Adrenal gland (tissue), 12 donors: ENCODE measurements around the gene POU2AF2. TPM values are rescaled to one million over a fixed set of nuclear protein-coding genes. Genes with fewer than 3 reads are reported as not detected.
"Not testable (repeated sequence)": the region's sequence is repeated elsewhere in the genome, so short reads cannot be mapped to it uniquely, and the experiment has no call there.

Source experiments
- DNase-seq, 7 donors: peaks; one replicate each; pipeline ENCODE4 v3.0.0-alpha.2; 2019 to 2020
- H3K27ac ChIP-seq, 5 donors: fragments of 200-600 bp; sonication (generic) in 4 of 5; 1 replicate in 3 of 5; 2 replicates in 2 of 5; pipeline versions ENCODE4 v1.5.1 to v1.8.0; 2016 to 2020; ENCODE audit warnings: mild to moderate bottlenecking in 1 of 5
- H3K27me3 ChIP-seq: fragments of 200-600 bp; 2 replicates; pipeline ENCODE4 v1.8.0; 2021
- H3K36me3 ChIP-seq, 2 donors: fragments of 200-600 bp; replicated peaks in 1 of 2; 1 replicate in 1 of 2; 2 replicates in 1 of 2; pipeline versions ENCODE4 v1.5.1 to v1.8.0; 2018 to 2022
- H3K4me1 ChIP-seq, 2 donors: fragments of 200-600 bp; replicated peaks in 1 of 2; 1 replicate in 1 of 2; 2 replicates in 1 of 2; pipeline versions ENCODE4 v1.5.1 to v1.8.0; 2018 to 2021
- H3K4me3 ChIP-seq, 4 donors: fragments of 200-600 bp; sonication (generic) in 3 of 4; one replicate each; pipeline ENCODE4 v1.5.1; 2016 to 2018
- H3K9me3 ChIP-seq, 3 donors: fragments of 200-600 bp; sonication (generic) in 1 of 3; replicated peaks in 1 of 3; 1 replicate in 2 of 3; 2 replicates in 1 of 3; pipeline versions ENCODE4 v1.5.1 to v1.8.0; 2016 to 2021
- POLR2A ChIP-seq, 2 donors: fragments of 450-650 bp; IDR thresholded peaks; one replicate each; pipeline ENCODE4 v1.6.1; 2017; ENCODE audit warnings: antibody characterized with exemption in 2 of 2, mild to moderate bottlenecking in 2 of 2, moderate library complexity in 1 of 2
- WGBS, 4 donors: extraction: QIAGEN DNeasy Blood & Tissue Kit in 2 of 4; methylation state at CpG; one replicate each; pipeline versions ENCODE4 v1.1.5 to v1.1.7; 2013 to 2017; 5-methylcytosine and 5-hydroxymethylcytosine counted together
- intact Hi-C, 2 donors: fragments of 100-400 bp; cut with DNase I; formaldehyde crosslinking; loops; one replicate each; pipeline versions ENCODE4 v1.14.1 to v1.15.0; 2022 to 2023
- polyA plus RNA-seq, 3 donors: library from polyadenylated mRNA; stranded (reverse); fragments of 200-250 nt in 2 of 3; fragments of 350-450 nt in 1 of 3; fragmentation: Illumina TruSeq in 1 of 3; extraction: RNeasy Lipid Tissue Mini Kit (QIAGEN cat#74804) in 1 of 3; gene quantifications; one replicate each; pipeline ENCODE4 v1.2.3, GENCODE V29; 2013 to 2014
- total RNA-seq, 9 donors: library from RNA; depleted of rRNA in 4 of 9; stranded (reverse); fragments of >200 nt in 4 of 9; fragments of 120-200 nt in 1 of 9; fragmentation: NEBNext Ultra II Directional in 1 of 9; extraction: Animal tissue kit (Norgen Biotek cat#: 25700) in 1 of 9; gene quantifications; one replicate each; pipeline versions ENCODE4 v1.1.0 to v1.2.4, GENCODE V29; 2013 to 2023
- TF ChIP-seq, protein P1 (sequence below), 6 experiments: fragments of 450-650 bp in 4 of 6; fragments of 200-600 bp in 2 of 6; sonication (generic) in 1 of 6; IDR thresholded peaks; 1 replicate in 5 of 6; 2 replicates in 1 of 6; pipeline versions ENCODE4 v1.5.1 to v1.8.0; 2016 to 2021; ENCODE audit warnings: antibody characterized with exemption in 6 of 6, mild to moderate bottlenecking in 2 of 6, moderate library complexity in 1 of 6
- donor health status: healthy with polysubstance abuse.
- donor health status: Bipolar disorder and iron deficiency.
- donor health status: DM: yes; HTN: yes; CAD: no.
- donor health status: DM: no; HTN: no; CAD: no.
- donor health status: DM: no; HTN: no; CAD: no.
- donor health status: DM: yes; HTN: yes; CAD: no.

POU2AF2 gene
- total and polyA plus RNA-seq, 12 donors = 0.13 TPM; not detected in 11

DNA sequence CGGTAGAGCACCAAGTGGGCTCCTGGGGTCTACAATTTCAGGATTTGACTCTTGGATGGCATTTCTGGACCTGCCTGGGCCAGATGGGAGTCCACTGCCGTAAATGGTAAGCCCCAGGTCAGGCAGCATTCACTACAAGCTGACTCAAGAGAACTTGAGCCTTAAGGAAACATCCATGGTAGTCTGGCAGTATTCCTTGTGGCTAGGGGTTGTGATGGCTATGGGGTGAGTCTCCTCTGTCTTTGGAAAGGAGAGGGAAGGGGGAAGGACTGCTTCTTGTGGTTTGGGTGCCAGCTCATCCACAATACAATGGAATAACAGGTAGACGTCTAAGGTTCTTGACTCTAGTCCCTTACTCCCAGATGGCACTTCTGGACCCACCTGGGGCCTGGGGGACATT lies 32.3 kb upstream of the POU2AF2 start:
- intact Hi-C loops = no loop called here
- H3K27ac ChIP-seq = no peak overlapping the region
- TF ChIP-seq POLR2A (IDR thresholded peaks at IDR 0.05) = no peak
- TF ChIP-seq, protein P1, sequence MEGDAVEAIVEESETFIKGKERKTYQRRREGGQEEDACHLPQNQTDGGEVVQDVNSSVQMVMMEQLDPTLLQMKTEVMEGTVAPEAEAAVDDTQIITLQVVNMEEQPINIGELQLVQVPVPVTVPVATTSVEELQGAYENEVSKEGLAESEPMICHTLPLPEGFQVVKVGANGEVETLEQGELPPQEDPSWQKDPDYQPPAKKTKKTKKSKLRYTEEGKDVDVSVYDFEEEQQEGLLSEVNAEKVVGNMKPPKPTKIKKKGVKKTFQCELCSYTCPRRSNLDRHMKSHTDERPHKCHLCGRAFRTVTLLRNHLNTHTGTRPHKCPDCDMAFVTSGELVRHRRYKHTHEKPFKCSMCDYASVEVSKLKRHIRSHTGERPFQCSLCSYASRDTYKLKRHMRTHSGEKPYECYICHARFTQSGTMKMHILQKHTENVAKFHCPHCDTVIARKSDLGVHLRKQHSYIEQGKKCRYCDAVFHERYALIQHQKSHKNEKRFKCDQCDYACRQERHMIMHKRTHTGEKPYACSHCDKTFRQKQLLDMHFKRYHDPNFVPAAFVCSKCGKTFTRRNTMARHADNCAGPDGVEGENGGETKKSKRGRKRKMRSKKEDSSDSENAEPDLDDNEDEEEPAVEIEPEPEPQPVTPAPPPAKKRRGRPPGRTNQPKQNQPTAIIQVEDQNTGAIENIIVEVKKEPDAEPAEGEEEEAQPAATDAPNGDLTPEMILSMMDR (IDR thresholded peaks at IDR 0.05) = no peak
- no peaks in the 10 kb centered on the region for H3K4me1 ChIP-seq
- H3K27me3 ChIP-seq = no peaks in the 10 kb centered on the region
- no peak overlapping the region for H3K4me3 ChIP-seq
- no peaks in the 10 kb centered on the region for H3K9me3 ChIP-seq
- H3K36me3 ChIP-seq = no peaks in the 10 kb centered on the region
- DNase-seq = no peak
- WGBS, 4 donors = 84 to 100% (median 88%) methylated on average over 2 to 3 of the region's 3 CpGs

GRCh38 chr11:111220721-111221120 lies 24.8 kb upstream of the POU2AF2 start:
- intact Hi-C loops = no loop called here
- H3K4me3 ChIP-seq = no peak overlapping the region
- DNase-seq = no peak
- H3K9me3 ChIP-seq = no peaks in the 10 kb centered on the region
- H3K4me1 ChIP-seq = no peaks in the 10 kb centered on the region
- H3K27ac ChIP-seq = no peak overlapping the region
- no peaks in the 10 kb centered on the region for H3K27me3 ChIP-seq
- no peaks in the 10 kb centered on the region for H3K36me3 ChIP-seq
- TF ChIP-seq, protein P1 (IDR thresholded peaks at IDR 0.05) = no peak
- no peak for TF ChIP-seq POLR2A (IDR thresholded peaks at IDR 0.05)

DNA sequence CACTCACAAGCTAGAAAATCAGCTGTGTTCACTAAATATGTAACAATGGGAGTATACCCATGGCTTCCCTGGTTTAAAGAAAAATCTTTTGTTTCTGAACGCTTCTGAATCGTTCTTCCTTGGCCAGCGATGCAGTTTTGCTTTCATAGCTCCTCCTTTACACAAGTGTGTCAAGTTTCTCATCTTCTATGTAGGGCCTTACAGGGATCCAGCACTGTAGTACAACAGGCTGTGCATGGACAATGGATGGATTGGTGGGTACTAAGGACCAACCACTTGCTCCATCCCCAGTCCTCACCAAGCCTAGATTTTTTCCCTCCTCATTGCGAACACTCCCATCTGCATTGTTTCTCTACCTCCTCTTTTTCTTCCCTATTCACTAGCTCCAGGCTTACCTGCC lies 24.3 kb upstream of the POU2AF2 start:
- no peak overlapping the region for H3K27ac ChIP-seq
- DNase-seq = no peak
- H3K4me3 ChIP-seq = no peak overlapping the region
- H3K27me3 ChIP-seq = no peaks in the 10 kb centered on the region
- 81 to 87% (median 86%) methylated on average over 4 of the region's 4 CpGs for WGBS, 4 donors
- H3K9me3 ChIP-seq = no peaks in the 10 kb centered on the region
- TF ChIP-seq POLR2A (IDR thresholded peaks at IDR 0.05) = no peak
- TF ChIP-seq, protein P1 (IDR thresholded peaks at IDR 0.05) = no peak
- no peaks in the 10 kb centered on the region for H3K36me3 ChIP-seq
- intact Hi-C loops = no loop called here
- H3K4me1 ChIP-seq = no peaks in the 10 kb centered on the region

DNA sequence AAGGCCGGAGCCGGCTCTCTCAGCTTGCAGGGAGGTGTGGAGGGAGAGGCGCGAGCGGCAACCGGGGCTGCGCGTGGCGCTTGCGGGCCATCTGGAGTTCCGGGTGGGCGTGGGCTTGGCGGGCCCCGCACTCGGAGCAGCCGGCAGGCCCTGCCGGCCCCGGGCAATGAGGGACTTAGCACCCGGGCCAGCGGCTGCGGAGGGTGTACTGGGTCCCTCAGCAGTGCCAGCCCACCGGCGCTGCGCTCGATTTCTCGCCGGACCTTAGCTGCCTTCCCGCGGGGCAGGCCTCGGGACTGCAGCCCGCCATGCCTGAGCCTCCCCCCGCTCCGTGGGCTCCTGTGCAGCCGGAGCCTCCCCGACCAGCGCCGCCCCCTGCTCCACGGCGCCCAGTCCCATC lies 23.6 kb upstream of the POU2AF2 start:
- intact Hi-C loops, H3K9me3 ChIP-seq, DNase-seq, H3K4me1 ChIP-seq, H3K36me3 ChIP-seq, H3K4me3 ChIP-seq, H3K27ac ChIP-seq, H3K27me3 ChIP-seq: not testable (repeated sequence)
- WGBS, 4 donors = 86 to 100% (median 89%) methylated on average over 2 to 39 of the region's 39 CpGs

DNA sequence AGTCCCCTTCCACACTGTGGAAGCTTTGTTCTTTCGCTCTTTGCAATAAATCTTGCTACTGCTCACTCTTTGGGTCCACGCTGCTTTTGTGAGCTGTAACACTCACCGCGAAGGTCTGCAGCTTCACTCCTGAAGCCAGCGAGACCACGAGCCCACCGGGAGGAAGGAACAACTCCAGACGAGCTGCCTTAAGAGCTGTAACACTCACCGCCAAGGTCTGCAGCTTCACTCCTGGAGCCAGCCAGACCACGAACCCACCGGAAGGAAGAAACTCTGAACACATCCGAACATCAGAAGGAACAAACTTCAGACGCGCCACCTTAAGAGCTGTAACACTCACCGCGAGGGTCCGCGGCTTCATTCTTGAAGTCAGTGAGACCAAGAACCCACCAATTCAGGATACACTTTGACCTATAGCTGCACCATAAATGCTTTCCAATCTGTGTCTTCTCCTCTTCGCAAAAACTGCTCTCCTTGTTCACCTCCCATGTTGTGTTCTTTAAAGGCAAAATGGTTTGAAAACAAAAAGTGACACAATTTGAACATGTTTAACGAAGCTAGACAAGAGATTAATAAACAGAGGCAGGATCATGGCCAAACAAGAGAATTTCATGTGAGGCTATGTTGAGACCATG lies 22.6 kb upstream of the POU2AF2 start:
- intact Hi-C loops, DNase-seq, H3K36me3 ChIP-seq, H3K4me1 ChIP-seq, H3K27ac ChIP-seq, H3K27me3 ChIP-seq, H3K4me3 ChIP-seq, H3K9me3 ChIP-seq: not testable (repeated sequence)
- WGBS, 4 donors = 71 to 89% (median 77%) methylated on average over 17 to 20 of the region's 20 CpGs
